GM12874 (cell line): ENCODE results near the gene MED19.

Source experiments
- TF ChIP-seq, protein P1 (sequence below): IDR thresholded peaks from 2 replicates; pipeline ENCODE4 v1.5.1; 2011; ENCODE audit warnings: low read depth, mild to moderate bottlenecking, control low read depth, low read length, moderate library complexity; ENCODE audit not compliant: insufficient read depth

The MED19 gene

DNA sequence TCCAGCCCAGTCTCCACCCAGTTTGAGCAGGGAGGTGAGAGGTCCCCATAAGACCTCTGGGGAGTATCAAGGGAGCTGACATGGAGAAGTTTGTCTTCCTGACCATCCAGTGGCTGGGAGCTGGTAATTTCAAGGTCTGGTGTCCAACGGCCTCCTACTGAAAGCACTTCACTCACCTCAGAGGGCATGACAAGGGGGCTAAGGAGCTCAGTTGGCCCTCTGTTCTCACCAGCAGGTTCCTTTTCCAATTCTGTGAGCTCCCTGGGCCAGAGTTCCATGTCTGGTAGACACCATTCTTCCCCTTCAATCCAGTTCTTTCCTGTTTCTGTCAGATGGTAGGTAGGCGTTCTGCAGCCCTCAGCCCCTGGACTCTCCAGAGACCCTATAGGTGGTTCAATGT, 32.3 kb upstream of the MED19 start:
- TF ChIP-seq, protein P1, sequence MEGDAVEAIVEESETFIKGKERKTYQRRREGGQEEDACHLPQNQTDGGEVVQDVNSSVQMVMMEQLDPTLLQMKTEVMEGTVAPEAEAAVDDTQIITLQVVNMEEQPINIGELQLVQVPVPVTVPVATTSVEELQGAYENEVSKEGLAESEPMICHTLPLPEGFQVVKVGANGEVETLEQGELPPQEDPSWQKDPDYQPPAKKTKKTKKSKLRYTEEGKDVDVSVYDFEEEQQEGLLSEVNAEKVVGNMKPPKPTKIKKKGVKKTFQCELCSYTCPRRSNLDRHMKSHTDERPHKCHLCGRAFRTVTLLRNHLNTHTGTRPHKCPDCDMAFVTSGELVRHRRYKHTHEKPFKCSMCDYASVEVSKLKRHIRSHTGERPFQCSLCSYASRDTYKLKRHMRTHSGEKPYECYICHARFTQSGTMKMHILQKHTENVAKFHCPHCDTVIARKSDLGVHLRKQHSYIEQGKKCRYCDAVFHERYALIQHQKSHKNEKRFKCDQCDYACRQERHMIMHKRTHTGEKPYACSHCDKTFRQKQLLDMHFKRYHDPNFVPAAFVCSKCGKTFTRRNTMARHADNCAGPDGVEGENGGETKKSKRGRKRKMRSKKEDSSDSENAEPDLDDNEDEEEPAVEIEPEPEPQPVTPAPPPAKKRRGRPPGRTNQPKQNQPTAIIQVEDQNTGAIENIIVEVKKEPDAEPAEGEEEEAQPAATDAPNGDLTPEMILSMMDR = no peak

DNA sequence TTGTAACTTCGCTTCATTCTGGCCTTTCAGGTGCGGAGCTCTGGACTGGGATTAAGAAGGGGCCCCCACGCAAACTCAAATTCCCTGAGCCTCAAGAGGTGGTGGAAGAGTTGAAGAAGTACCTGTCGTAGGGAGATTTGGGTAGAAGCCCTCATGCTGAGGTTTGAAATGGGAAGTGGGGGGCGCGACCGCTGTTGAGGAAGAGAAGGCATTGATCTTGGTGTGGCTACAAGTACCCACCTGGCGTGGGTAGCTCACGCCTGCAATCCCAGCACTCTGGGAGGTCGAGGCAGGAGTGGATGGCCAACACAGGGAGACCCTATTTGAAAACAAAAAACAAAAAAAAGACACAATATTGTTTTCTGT, 30.1 kb upstream of the MED19 start:
- TF ChIP-seq, protein P1 = no peak

DNA sequence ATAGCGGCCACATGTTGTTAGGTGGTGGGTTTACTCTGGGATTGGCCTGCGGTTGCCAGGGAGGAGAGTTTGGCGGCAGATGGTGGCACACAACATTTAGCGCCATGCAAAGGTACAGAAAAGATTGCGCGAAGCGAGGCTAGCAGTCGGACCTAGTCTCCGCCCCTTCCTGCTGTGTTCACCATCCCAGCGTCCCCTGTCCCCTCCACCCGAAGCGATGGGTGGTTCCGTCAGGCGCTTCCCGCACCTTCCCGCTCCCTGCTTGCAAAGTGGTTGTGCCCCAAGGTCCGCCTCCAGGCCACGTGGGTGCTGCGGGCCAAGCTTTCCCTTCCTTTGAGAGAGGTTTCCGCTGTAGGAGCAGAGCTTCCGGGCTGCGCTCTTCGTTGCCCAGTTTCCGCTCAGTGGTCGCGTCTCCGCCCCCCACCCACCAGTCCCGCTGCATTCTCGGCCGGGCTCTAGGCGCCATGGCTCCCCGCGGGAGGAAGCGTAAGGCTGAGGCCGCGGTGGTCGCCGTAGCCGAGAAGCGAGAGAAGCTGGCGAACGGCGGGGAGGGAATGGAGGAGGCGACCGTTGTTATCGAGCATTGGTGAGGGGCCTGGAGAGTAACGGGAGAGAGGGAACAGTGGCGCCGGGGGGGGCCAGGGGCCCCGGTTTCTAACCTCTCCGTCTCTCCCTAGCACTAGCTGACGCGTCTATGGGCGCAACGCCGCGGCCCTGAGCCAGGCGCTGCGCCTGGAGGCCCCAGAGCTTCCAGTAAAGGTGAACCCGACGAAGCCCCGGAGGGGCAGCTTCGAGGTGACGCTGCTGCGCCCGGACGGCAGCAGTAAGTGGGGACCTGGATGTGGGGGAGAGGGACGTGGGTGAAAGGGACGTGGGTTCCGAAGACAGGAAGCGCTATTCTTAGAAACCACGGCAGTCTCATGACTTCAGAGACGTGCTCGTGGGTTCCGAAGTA, 29.4 kb upstream of the MED19 start, which contains the start of gene SELENOH:
Gene SELENOH (plus strand): TSS at position 360 of the 955 bp plus-strand sequence. CDS start 105 bp downstream, at position 465.
- TF ChIP-seq, protein P1 = no peak

DNA sequence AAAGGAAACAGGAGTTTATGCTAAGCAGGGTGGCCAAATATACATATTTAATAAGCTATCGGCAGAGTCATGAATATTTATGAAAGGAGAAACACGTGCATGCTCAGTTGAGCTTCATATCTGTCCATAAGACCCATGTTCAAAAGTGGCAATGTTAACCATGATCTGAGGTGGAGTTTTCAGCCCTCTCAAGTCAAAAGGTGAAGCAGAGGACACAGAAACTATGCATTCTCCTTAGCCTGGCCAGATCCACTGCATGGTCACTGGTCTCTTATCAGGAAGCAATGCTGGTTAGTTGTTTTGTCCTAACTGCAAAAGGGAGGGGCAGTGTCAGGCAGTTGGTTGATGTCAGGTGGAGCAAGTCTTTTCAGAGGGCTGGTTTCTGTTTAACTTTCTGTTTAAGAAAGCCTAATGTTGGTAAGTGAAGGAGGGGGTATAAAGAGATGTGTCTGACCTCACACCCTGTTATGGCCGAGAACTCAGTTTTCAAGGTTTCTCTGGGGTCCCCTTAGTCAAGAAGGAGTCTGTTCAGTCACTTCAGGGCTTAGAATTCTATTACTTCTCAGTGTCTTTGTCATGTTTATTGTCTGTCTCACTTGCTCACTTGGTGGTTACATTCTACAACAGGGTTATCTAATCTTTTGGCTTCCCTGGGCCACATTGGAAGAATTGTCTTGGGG, 23.7 kb upstream of the MED19 start:
- TF ChIP-seq, protein P1 = no peak

DNA sequence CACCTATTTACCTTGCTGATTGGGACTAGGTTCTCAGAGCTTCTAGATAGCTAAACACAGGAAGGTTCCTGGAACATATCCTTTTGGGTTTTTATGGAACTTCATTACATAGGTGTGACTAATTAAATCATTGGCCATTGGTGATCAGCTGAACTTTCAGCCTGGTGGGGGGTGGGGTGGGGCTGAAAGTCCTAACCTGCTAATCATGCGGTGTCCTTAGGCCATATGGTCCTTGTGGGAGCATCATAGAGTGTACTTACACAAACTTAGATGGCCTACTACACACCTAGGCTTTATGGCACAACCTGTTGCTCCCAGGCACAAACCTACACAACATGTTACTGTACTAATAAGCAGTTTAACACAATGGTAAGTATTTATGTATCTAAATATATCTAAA, 20.6 kb upstream of the MED19 start:
- TF ChIP-seq, protein P1 = no peak

DNA sequence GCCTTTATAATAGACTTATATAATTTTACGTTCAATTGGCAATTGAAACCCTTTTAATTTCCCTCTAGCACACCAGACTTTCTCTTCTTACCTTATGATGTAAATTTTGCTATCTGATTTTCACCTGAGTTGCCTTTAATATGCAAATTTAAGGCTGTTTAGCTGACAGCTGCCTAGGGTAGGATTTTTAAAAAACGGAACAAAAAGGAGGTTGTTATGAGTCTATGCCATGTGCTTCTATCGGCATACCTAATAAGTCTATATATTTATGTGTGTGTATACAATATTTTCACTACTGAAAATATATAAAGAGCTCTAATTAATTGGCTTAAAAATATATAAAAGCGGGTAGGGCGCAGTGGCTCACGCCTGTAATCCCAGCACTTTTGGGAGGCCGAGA, 17.5 kb upstream of the MED19 start:
- TF ChIP-seq, protein P1 = no peak

DNA sequence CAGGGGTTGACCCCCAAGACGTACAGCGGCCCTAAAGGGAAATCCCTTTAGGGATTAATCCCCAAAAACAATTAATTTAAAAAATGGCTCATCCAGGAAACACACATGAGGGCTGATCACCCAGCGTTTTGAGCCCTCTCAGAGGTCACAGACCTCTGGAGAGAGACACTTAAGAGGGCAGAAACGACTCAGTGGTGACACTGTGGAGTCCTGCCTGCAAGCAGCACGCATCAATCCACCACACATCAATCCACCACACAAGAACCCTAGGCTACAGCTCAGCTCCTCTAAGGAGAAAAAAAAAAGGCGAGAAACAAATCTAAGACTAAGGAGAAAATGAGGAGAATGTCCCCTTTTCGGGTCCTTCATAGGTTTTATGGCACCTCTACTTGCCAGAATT, 16.8 kb upstream of the MED19 start:
- TF ChIP-seq, protein P1 = no peak
